ENCODE measurements around the gene DAZ2.
"Not testable (repeated sequence)": the region's sequence is repeated elsewhere in the genome, so short reads cannot be mapped to it uniquely, and the experiment has no call there.

DNA sequence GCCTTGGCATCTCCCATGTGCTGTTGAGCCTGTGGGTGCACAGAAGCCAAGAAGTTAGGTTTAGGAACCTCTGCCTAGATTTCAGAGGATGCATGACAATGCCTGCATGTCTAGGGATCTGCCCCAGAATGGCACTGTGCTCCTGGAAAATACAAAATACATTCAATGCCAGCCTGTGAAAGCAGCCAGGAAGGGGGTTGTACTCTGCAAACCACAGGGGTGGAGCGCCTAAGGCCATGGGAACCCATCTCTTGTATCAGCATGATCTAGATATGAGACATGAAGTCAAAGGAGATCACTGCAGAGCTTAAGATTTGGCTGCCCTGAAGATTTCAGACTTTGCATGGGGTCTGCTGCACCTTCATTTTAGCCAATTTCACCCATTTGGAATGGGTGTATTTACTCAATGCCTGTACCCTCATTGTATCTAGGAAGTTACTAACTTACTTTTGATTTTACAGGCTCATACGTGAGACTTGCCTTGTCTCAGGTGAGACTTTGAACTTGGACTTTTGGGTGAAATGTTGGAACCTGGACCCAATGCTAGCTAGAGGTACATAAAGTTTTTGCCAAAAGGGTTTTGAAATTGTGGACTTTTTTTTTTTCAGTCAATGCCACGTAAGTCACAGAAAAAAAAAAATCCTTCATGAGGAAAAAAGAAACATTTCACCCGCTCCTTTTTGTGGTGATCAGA, 9.4 kb upstream of the DAZ2 start:
- TF ChIP-seq POLR2AphosphoS5, POLR2A, TAF1, SPI1 (IDR thresholded peaks at IDR 0.05; ENCODE audit: low read depth, low read length): not testable (repeated sequence)
